NCI-H146 treated with DMSO at 0.1 percent for 48 hours (cell line): ENCODE data around the gene ZNF792.
"Not testable (repeated sequence)": the region's sequence is repeated elsewhere in the genome, so short reads cannot be mapped to it uniquely, and the experiment has no call there.

ENCODE experiments used
- DNase-seq: peaks from one replicate; lab custom pipeline; 2025; ENCODE audit not compliant: unreplicated experiment; lab: John Stamatoyannopoulos, UW

The ZNF792 gene

GRCh38 chr19:34926361-34926684, 37.7 kb downstream of the ZNF792 start:
- no peak for DNase-seq

GRCh38 chr19:34925278-34925855, 38.7 kb downstream of the ZNF792 start:
- DNase-seq = no peak

GRCh38 chr19:34920090-34920786, 43.8 kb downstream of the ZNF792 start:
- DNase-seq = not testable (repeated sequence)

GRCh38 chr19:34918190-34918589, 45.8 kb downstream of the ZNF792 start:
- DNase-seq = no peak

- not testable (repeated sequence) for DNase-seq
These were observed 46.9 kb downstream of the ZNF792 start for GRCh38 chr19:34917144-34917543.

GRCh38 chr19:34910770-34911169, 53.3 kb downstream of the ZNF792 start:
- DNase-seq = no peak
